Keratinocyte (primary cell): Measurements from ENCODE around the gene STOM. TPM values are rescaled to one million over a fixed set of nuclear protein-coding genes. Genes with fewer than 3 reads are reported as not detected.
A peak's percentile ranks its signal among the peaks of the same experiment; 100 is the strongest.

Experiments
- DNase-seq: peaks from one replicate; pipeline ENCODE4 v3.0.0-alpha.2; 2011; ENCODE audit warnings: low read depth, missing footprints, low spot score
- FAIRE-seq: peaks from 2 replicates; lab custom pipeline; 2011; peaks lifted over from hg19 to GRCh38; lab: Jason Lieb, UNC
- H2AFZ ChIP-seq: 2 replicates; pipeline ENCODE4 v1.6.0; 2012; ENCODE audit warnings: low read length, control low read depth, inconsistent platforms; ENCODE audit not compliant: control insufficient read depth
- H3K27ac ChIP-seq: 2 replicates; pipeline ENCODE4 v1.5.1; 2011; ENCODE audit warnings: low read length; ENCODE audit not compliant: control insufficient read depth, insufficient read depth
- H3K27me3 ChIP-seq: 3 replicates; pipeline ENCODE4 v1.6.0; 2011; ENCODE audit warnings: low read length; ENCODE audit not compliant: control insufficient read depth, insufficient read depth; ENCODE audit errors: extremely low read depth
- H3K36me3 ChIP-seq, 2 experiments: 2 replicates in 1 of 2; 3 replicates in 1 of 2; pipeline ENCODE4 v1.5.1; 2011; ENCODE audit warnings: low read length in 2 of 2, mild to moderate bottlenecking in 1 of 2; ENCODE audit not compliant: control insufficient read depth in 2 of 2, insufficient read depth in 2 of 2; ENCODE audit errors: extremely low read depth in 1 of 2
- H3K4me1 ChIP-seq: 3 replicates; pipeline ENCODE4 v1.5.1; 2011; ENCODE audit warnings: low read length; ENCODE audit not compliant: control insufficient read depth, insufficient read depth; ENCODE audit errors: extremely low read depth
- H3K4me2 ChIP-seq: 3 replicates; pipeline ENCODE4 v1.6.0; 2011; ENCODE audit warnings: low read depth, low read length; ENCODE audit not compliant: control insufficient read depth, insufficient read depth; ENCODE audit errors: extremely low read depth
- H3K4me3 ChIP-seq, 3 experiments: fragments of 200-600 bp in 1 of 3; sonication (generic) in 1 of 3; 2 replicates in 2 of 3; 3 replicates in 1 of 3; pipeline ENCODE4 v1.5.1; 2011 to 2016; ENCODE audit warnings: low read length in 3 of 3, mild to moderate bottlenecking in 3 of 3, control low read depth in 2 of 3, inconsistent platforms in 1 of 3, low read depth in 1 of 3, mixed read lengths in 1 of 3, mixed run types in 1 of 3, moderate library complexity in 1 of 3; ENCODE audit not compliant: control insufficient read depth in 2 of 3, insufficient read depth in 2 of 3; ENCODE audit errors: extremely low read depth in 1 of 3
- H3K79me2 ChIP-seq: 2 replicates; pipeline ENCODE4 v1.6.0; 2012; ENCODE audit warnings: low read length; ENCODE audit not compliant: control insufficient read depth, insufficient read depth
- H3K9ac ChIP-seq: 3 replicates; pipeline ENCODE4 v1.6.0; 2011; ENCODE audit warnings: low read length; ENCODE audit not compliant: control insufficient read depth, insufficient read depth; ENCODE audit errors: extremely low read depth
- H3K9me1 ChIP-seq: 3 replicates; pipeline ENCODE4 v1.6.0; 2011; ENCODE audit warnings: low read length; ENCODE audit not compliant: control insufficient read depth, insufficient read depth; ENCODE audit errors: extremely low read depth
- H3K9me3 ChIP-seq: 2 replicates; pipeline ENCODE4 v1.5.1; 2012; ENCODE audit warnings: low read depth, low read length; ENCODE audit not compliant: control insufficient read depth
- H4K20me1 ChIP-seq: 3 replicates; pipeline ENCODE4 v1.6.0; 2011; ENCODE audit warnings: low read length; ENCODE audit not compliant: control insufficient read depth, insufficient read depth; ENCODE audit errors: extremely low read depth
- CTCF ChIP-seq, 3 experiments: IDR thresholded peaks in 1 of 3; conservative IDR thresholded peaks in 1 of 3; optimal IDR thresholded peaks in 1 of 3; 2 replicates in 2 of 3; 3 replicates in 1 of 3; pipeline versions ENCODE3 to v1.5.1; 2011; ENCODE audit warnings: low read length in 3 of 3, mild to moderate bottlenecking in 3 of 3, moderate library complexity in 2 of 3, control low read depth in 1 of 3, inconsistent platforms in 1 of 3; ENCODE audit not compliant: insufficient read depth in 2 of 3; ENCODE audit errors: extremely low read depth in 1 of 3
- EZH2 ChIP-seq: IDR thresholded peaks from one replicate; pipeline ENCODE4 v1.6.1; 2012; ENCODE audit warnings: inconsistent platforms, mild to moderate bottlenecking, low read length, moderate library complexity
- dilution Hi-C: fragments of 300-500 bp; cut with MboI; formaldehyde crosslinking; loops from one replicate; pipeline ENCODE4 v1.7.0; 2020; ENCODE audit warnings: low sequenced_read_pairs; ENCODE audit not compliant: extremely low pct_ligation_motif_present
- polyA minus RNA-seq, 3 experiments: library from RNA; depleted of rRNA, polyadenylated mRNA; stranded (reverse); fragments of >200 nt; gene quantifications; 1 replicate in 1 of 3; 2 replicates in 1 of 3; 3 replicates in 1 of 3; pipeline ENCODE4 v1.2.3, GENCODE V29; 2011
- polyA plus RNA-seq, 5 experiments: library from polyadenylated mRNA; depleted of rRNA in 3 of 5; stranded (reverse) in 3 of 5; stranded (forward) in 1 of 5; unstranded in 1 of 5; fragments of >200 nt; gene quantifications; 1 replicate in 1 of 5; 2 replicates in 3 of 5; 3 replicates in 1 of 5; pipeline versions ENCODE4 v1.2.1 to v1.2.3, GENCODE V29; 2011 to 2012; ENCODE audit warnings: missing spikeins in 2 of 5, low read depth in 1 of 5, low replicate concordance in 1 of 5

Gene STOM
- polyA plus RNA-seq, result 100.0 to 121 TPM (median 101 TPM) in 3 replicates
- 20.5 TPM for polyA plus RNA-seq (2011; ENCODE audit: low read depth)
- polyA plus RNA-seq (2011; cell fraction: cytosol; rRNA removed), result 43.3 and 64.2 TPM in 2 replicates
- polyA plus RNA-seq (2011; cell fraction: nucleus; rRNA removed), result 80.3 and 89.8 TPM in 2 replicates
- polyA plus RNA-seq (2012; ENCODE audit: low replicate concordance), result 60.8 and 77.7 TPM in 2 replicates
- polyA minus RNA-seq, result 31.5 to 57.7 TPM (median 44.8 TPM) in 3 replicates
- polyA minus RNA-seq (2011; cell fraction: cytosol; rRNA and poly(A)+ RNA removed), result 58.7 TPM
- 66.6 and 104 TPM in 2 replicates for polyA minus RNA-seq (2011; cell fraction: nucleus; rRNA and poly(A)+ RNA removed)

GRCh38 chr9:121369595-121370265, at the start of gene STOM:
Gene STOM, minus strand, starts transcription at chr9:121370250. Its CDS starts 63 bp downstream, at chr9:121370187.
- Histone ChIP-seq H3K27me3 (no peaks in the 10 kb centered on the region), H2AFZ (peak within 1 kb of the TSS; percentile 74), H3K79me2 (peaks cover 44% of the 10 kb centered on the region), H4K20me1 (no peaks in the 10 kb centered on the region), H3K36me3 (no peaks in the 10 kb centered on the region), H3K9me3 (no peaks in the 10 kb centered on the region), H3K9ac (peak within 1 kb of the TSS; percentile 86), H3K4me2 (peak within 1 kb of the TSS; percentile 85), H3K27ac (peak within 1 kb of the TSS; percentile 81), H3K9me1 (no peaks in the 10 kb centered on the region), H3K4me1 (peaks cover 52% of the 10 kb centered on the region), H3K4me3 (peak within 1 kb of the TSS; percentile 59 to 67 (median 60))
- dilution Hi-C loops, result no loop called here
- TF ChIP-seq EZH2 (no peak), CTCF (optimal IDR thresholded peaks at IDR 0.05 in 1 of 3, IDR thresholded peaks at IDR 0.05 in 1 of 3, conservative IDR thresholded peaks at IDR 0.05 in 1 of 3; ENCODE audit: extremely low read depth in 1 of 3, insufficient read depth in 2 of 3, low read length in 3 of 3) (no peak)
- FAIRE-seq (no peak), DNase-seq (peak; percentile 71)

DNA sequence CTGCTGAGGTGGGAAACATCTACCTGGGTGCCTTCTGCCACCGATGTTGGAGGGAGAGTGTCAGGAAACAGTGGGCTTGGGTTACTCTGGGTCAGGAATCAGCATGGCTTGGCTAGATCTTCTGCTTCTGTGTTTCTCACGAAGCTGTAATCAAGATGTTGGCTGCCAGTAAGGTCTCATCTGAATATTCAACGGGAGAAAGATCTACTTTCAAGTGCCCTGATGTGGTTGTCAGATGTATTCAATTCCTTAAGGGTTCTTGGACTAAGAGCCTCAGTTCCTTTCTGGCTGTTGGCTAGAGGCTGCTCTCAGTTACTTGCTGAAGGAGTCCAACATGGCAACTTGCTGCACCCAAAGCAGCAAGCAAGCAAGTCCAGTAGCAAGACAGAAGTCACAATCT, 41.9 kb upstream of the STOM start:
- H3K27ac ChIP-seq, result no peak overlapping the region
- H4K20me1 ChIP-seq, result no peaks in the 10 kb centered on the region
- H2AFZ ChIP-seq, result no peak overlapping the region
- no peaks in the 10 kb centered on the region for H3K36me3 ChIP-seq
- no peak overlapping the region for H3K9ac ChIP-seq
- no peak for FAIRE-seq
- no peaks in the 10 kb centered on the region for H3K9me3 ChIP-seq
- no peak for DNase-seq
- H3K4me1 ChIP-seq, result no peaks in the 10 kb centered on the region
- no peak overlapping the region for H3K4me3 ChIP-seq
- H3K4me2 ChIP-seq, result no peak overlapping the region
- TF ChIP-seq CTCF (optimal IDR thresholded peaks at IDR 0.05 in 1 of 3, IDR thresholded peaks at IDR 0.05 in 1 of 3, conservative IDR thresholded peaks at IDR 0.05 in 1 of 3; ENCODE audit: extremely low read depth in 1 of 3, insufficient read depth in 2 of 3, low read length in 3 of 3) (no peak), EZH2 (no peak)
- dilution Hi-C loops, result no loop called here
- no peaks in the 10 kb centered on the region for H3K9me1 ChIP-seq
- no peaks in the 10 kb centered on the region for H3K79me2 ChIP-seq
- peaks cover 12% of the 10 kb centered on the region for H3K27me3 ChIP-seq
